Measurements from ENCODE around the gene ACTR3C.
"Not testable (repeated sequence)": the region's sequence is repeated elsewhere in the genome, so short reads cannot be mapped to it uniquely, and the experiment has no call there.

DNA sequence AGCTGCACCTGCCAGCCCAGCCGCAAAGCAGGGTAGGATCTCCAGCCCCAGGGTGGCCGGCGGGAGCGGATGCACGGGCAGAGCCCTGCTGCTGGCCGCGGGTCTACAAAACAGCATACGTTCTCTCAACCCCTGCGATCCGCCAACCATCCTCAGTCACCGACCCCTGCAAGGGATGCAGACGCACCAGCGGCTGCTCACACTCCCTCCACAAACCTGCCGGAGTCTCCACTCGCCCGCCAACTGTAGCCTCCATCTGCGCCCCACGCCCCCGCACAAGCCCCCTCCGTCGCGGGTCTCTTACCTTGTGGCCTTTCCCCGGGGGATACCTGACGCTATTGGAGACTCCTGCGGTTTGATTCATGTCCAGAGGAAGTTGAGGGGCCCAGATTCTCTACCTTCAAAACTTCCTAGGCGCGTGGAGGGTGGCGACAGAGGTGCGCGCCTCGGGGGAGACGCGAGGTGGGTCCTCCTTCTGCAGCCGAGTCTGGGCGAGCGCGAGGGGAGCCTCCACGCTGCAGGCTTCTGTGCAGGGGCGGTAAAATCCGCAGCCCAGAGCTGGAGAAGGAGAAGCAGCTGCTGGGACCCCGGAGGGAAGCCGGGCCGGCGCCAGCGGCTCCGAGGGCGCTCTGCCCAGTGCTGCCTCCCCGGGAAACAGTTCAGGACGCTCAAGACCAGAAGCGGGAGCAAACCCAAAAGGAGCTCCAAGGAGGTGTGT lies 103.2 kb downstream of the ACTR3C start:
- TF ChIP-seq POLR2A, POLR2AphosphoS5 (IDR thresholded peaks at IDR 0.05; ENCODE audit: low read depth, low read length): not testable (repeated sequence)

Data from GM12892 (cell line).